Activated CD8-positive, alpha-beta T cell treated with anti-CD3 and anti-CD28 coated beads for 36 hours (primary cell): Measurements from ENCODE around the gene SMTNL2. TPM values are rescaled to one million over a fixed set of nuclear protein-coding genes. Genes with fewer than 3 reads are reported as not detected.

Source experiments
- ATAC-seq: fragments of 200-7000 bp; cut with Tn5 transposase; one replicate; pipeline ENCODE4 v1.10.0; 2021; ENCODE audit warnings: mild to moderate bottlenecking, moderate library complexity
- CTCF ChIA-PET: fragments of 350-600 bp; sonication (Branson Sonifier 250); formaldehyde crosslinking; loops from one replicate; lab custom pipeline; 2021; ENCODE audit warnings: antibody characterized with exemption; lab: Charles Lee
- POLR2A ChIA-PET: fragments of 350-600 bp; sonication (Branson Sonifier 250); formaldehyde crosslinking; loops from one replicate; lab custom pipeline; 2021; ENCODE audit warnings: antibody characterized with exemption; lab: Charles Lee
- DNase-seq: peaks from one replicate; pipeline ENCODE4 v3.0.0-alpha.2; 2020
- H3K27ac Mint-ChIP-seq: one replicate; pipeline ENCODE4 v1.8.0; 2021; ENCODE audit warnings: mild to moderate bottlenecking, mixed read lengths
- H3K27me3 Mint-ChIP-seq: one replicate; pipeline ENCODE4 v1.8.0; 2021; ENCODE audit warnings: mixed read lengths
- H3K36me3 Mint-ChIP-seq: one replicate; pipeline ENCODE4 v1.8.0; 2021; ENCODE audit warnings: low read depth, mixed read lengths
- H3K4me1 Mint-ChIP-seq: one replicate; pipeline ENCODE4 v1.8.0; 2021; ENCODE audit warnings: low read depth, mixed read lengths
- H3K4me3 Mint-ChIP-seq: one replicate; pipeline ENCODE4 v1.8.0; 2021; ENCODE audit warnings: mild to moderate bottlenecking, moderate library complexity, mixed read lengths
- H3K9me3 Mint-ChIP-seq: one replicate; pipeline ENCODE4 v1.8.0; 2021; ENCODE audit warnings: mixed read lengths
- CTCF ChIP-seq: fragments of 200-600 bp; IDR thresholded peaks from one replicate; pipeline ENCODE4 v1.8.0; 2022; ENCODE audit warnings: antibody characterized with exemption, mild to moderate bottlenecking
- intact Hi-C: fragments of 100-400 bp; cut with micrococcal nuclease; formaldehyde crosslinking; loops from one replicate; pipeline ENCODE4 v1.10.0; 2022
- total RNA-seq, 2 experiments: library from RNA; stranded (reverse); gene quantifications; one replicate each; pipeline ENCODE4 v1.2.3, GENCODE V29; 2021

SMTNL2 gene
- total RNA-seq, 2 experiments from 2014 or later: not detected

- Mint-ChIP-seq H3K4me1 (no peaks in the 10 kb centered on the region), H3K27ac (no peak overlapping the region), H3K4me3 (no peak overlapping the region), H3K27me3 (no peaks in the 10 kb centered on the region), H3K36me3 (peaks cover 17% of the 10 kb centered on the region), H3K9me3 (no peaks in the 10 kb centered on the region)
- TF ChIP-seq CTCF: no peak
- DNase-seq: no peak
- ChIA-PET POLR2A (interaction anchor here (2.6 to 5.7 kb wide), 2 partner anchors 9 to 12 kb away, joined by 8 to 45 read pairs; no protein-coding TSS in a partner anchor), CTCF (no interaction called here)
- intact Hi-C loops: no loop called here
- no peak for ATAC-seq
Observed at GRCh38 chr17:4542003-4542725, 42.2 kb upstream of the SMTNL2 start.

- Mint-ChIP-seq H3K27me3 (no peaks in the 10 kb centered on the region), H3K36me3 (peaks cover 17% of the 10 kb centered on the region), H3K9me3 (no peaks in the 10 kb centered on the region), H3K4me3 (no peak overlapping the region), H3K27ac (no peak overlapping the region), H3K4me1 (no peaks in the 10 kb centered on the region)
- ATAC-seq (no peak), DNase-seq (no peak)
- no peak for TF ChIP-seq CTCF
- intact Hi-C loops: no loop called here
- ChIA-PET CTCF (no interaction called here), POLR2A (interaction anchor here (1.5 to 2.6 kb wide), 2 partner anchors 11 to 109 kb away, joined by 3 to 8 read pairs; partner anchors contain the start of gene SPNS3)
Observed at GRCh38 chr17:4542726-4543191, 41.6 kb upstream of the SMTNL2 start.

- TF ChIP-seq CTCF: no peak
- Mint-ChIP-seq H3K9me3 (no peaks in the 10 kb centered on the region), H3K27ac (no peak overlapping the region), H3K4me1 (no peaks in the 10 kb centered on the region), H3K4me3 (no peak overlapping the region), H3K27me3 (no peaks in the 10 kb centered on the region), H3K36me3 (peaks cover 20% of the 10 kb centered on the region)
- intact Hi-C loops: no loop called here
- ChIA-PET CTCF (no interaction called here), POLR2A (interaction anchor here (0.9 to 2.1 kb wide), 3 partner anchors 8 to 110 kb away, joined by 3 to 9 read pairs (median 3); partner anchors contain the start of genes GGT6 and SPNS3)
- ATAC-seq (no peak), DNase-seq (no peak)
Observed at GRCh38 chr17:4543557-4544026, 40.7 kb upstream of the SMTNL2 start.

- intact Hi-C loops: no loop called here
- H3K4me3 Mint-ChIP-seq: no peak overlapping the region
- no peaks in the 10 kb centered on the region for H3K27me3 Mint-ChIP-seq
- peaks cover 22% of the 10 kb centered on the region for H3K36me3 Mint-ChIP-seq
- CTCF ChIA-PET: no interaction called here
- ATAC-seq (no peak), DNase-seq (no peak)
- H3K9me3 Mint-ChIP-seq: no peaks in the 10 kb centered on the region
- TF ChIP-seq CTCF: no peak
- H3K4me1 Mint-ChIP-seq: no peaks in the 10 kb centered on the region
- POLR2A ChIA-PET: interaction anchor here (0.9 to 2.9 kb wide), 4 partner anchors 9 to 110 kb away, joined by 3 to 13 read pairs (median 6); partner anchors contain the start of genes GGT6, MYBBP1A and SPNS3
- H3K27ac Mint-ChIP-seq: no peak overlapping the region
Observed at GRCh38 chr17:4544135-4544950, 40.0 kb upstream of the SMTNL2 start.
